K562 (cell line): Measurements from ENCODE around the gene FBXO9. TPM values are rescaled to one million over a fixed set of nuclear protein-coding genes. Genes with fewer than 3 reads are reported as not detected.

ENCODE experiments used
- ARHGAP35 ChIP-seq: fragments of 450-650 bp; IDR thresholded peaks from 2 replicates; pipeline ENCODE4 v1.6.1; 2018; ENCODE audit not compliant: partially characterized antibody
- ASH1L ChIP-seq: fragments of 450-650 bp; IDR thresholded peaks from 2 replicates; pipeline ENCODE4 v1.6.1; 2018; ENCODE audit warnings: borderline replicate concordance, mild to moderate bottlenecking, low read depth; ENCODE audit not compliant: partially characterized antibody
- ATF1 ChIP-seq, 2 experiments: fragments of 450-650 bp in 1 of 2; IDR thresholded peaks; 2 replicates each; pipeline ENCODE4 v1.6.1; 2016; ENCODE audit warnings: missing compliant biosample characterization in 1 of 2, missing genetic modification characterization in 1 of 2
- BCL6 ChIP-seq: fragments of 250-450 bp; sonication (Bioruptor Pico); IDR thresholded peaks from 2 replicates; pipeline ENCODE4 v1.4.0; 2020
- BDP1 ChIP-seq: IDR thresholded peaks from 3 replicates; pipeline ENCODE4 v1.6.1; 2011; ENCODE audit not compliant: insufficient read length, insufficient read depth
- CEBPG ChIP-seq, 3 experiments: fragments of 200-800 bp in 1 of 3; sonication (Bioruptor generic) in 1 of 3; sonication (generic) in 1 of 3; formaldehyde crosslinking in 1 of 3; IDR thresholded peaks in 2 of 3; conservative IDR thresholded peaks in 1 of 3; 2 replicates each; pipeline versions ENCODE4 v1.6.1 to v1.8.0; 2016 to 2022; ENCODE audit warnings: missing compliant biosample characterization in 2 of 3, missing genetic modification characterization in 2 of 3, mild to moderate bottlenecking in 1 of 3, missing genetic modification reagents in 1 of 3
- CTBP1 ChIP-seq: fragments of 450-650 bp; IDR thresholded peaks from 2 replicates; pipeline ENCODE4 v1.6.1; 2016; ENCODE audit warnings: borderline replicate concordance
- HDAC2 ChIP-seq: fragments of 450-650 bp; IDR thresholded peaks from 2 replicates; pipeline ENCODE4 v1.6.1; 2016; ENCODE audit warnings: mild to moderate bottlenecking
- LEF1 ChIP-seq: fragments of 450-650 bp; IDR thresholded peaks from 2 replicates; pipeline ENCODE4 v1.6.1; 2016; ENCODE audit warnings: mild to moderate bottlenecking
- MECOM ChIP-seq: fragments of 250-450 bp; sonication (Bioruptor Pico); IDR thresholded peaks from 2 replicates; pipeline ENCODE4 v1.8.0; 2022; ENCODE audit warnings: inconsistent platforms
- MEF2D ChIP-seq: conservative IDR thresholded peaks from 2 replicates; pipeline ENCODE4 v1.6.1; 2016; ENCODE audit warnings: low read depth, missing genetic modification characterization, missing compliant biosample characterization
- RAD51 ChIP-seq: fragments of 450-650 bp; IDR thresholded peaks from 2 replicates; pipeline ENCODE4 v1.7.1; 2016; ENCODE audit warnings: low read depth, mild to moderate bottlenecking, borderline replicate concordance
- RBM14 ChIP-seq: fragments of 200-400 bp; formaldehyde crosslinking; IDR thresholded peaks from 2 replicates; pipeline ENCODE4 v1.6.1; 2018; ENCODE audit warnings: low read depth, mild to moderate bottlenecking, low read length, moderate library complexity, borderline replicate concordance; ENCODE audit not compliant: insufficient read depth
- RCOR1 ChIP-seq, 2 experiments: IDR thresholded peaks; 2 replicates each; pipeline ENCODE4 v1.6.1; 2012; ENCODE audit warnings: low read depth in 2 of 2, low read length in 2 of 2, borderline replicate concordance in 1 of 2, improper control_type of control experiment in 1 of 2
- TBP ChIP-seq: optimal IDR thresholded peaks from 2 replicates; pipeline ENCODE3; 2011; ENCODE audit warnings: low read depth, low read length, improper control_type of control experiment
- TCF3 ChIP-seq: sonication (generic); formaldehyde crosslinking; IDR thresholded peaks from 2 replicates; pipeline ENCODE4 v1.4.0; 2020; ENCODE audit warnings: mild to moderate bottlenecking, missing genetic modification reagents
- TGIF2 ChIP-seq: sonication (generic); formaldehyde crosslinking; IDR thresholded peaks from 2 replicates; pipeline ENCODE4 v1.8.1; 2022; ENCODE audit warnings: mild to moderate bottlenecking, missing genetic modification reagents, moderate library complexity
- XRCC4 ChIP-seq: IDR thresholded peaks from one replicate; pipeline ENCODE4 v1.6.1; 2011; ENCODE audit not compliant: insufficient read depth, insufficient read length; ENCODE audit errors: extremely low read depth
- ZBTB7A ChIP-seq: IDR thresholded peaks from 2 replicates; pipeline ENCODE4 v1.6.1; 2011; ENCODE audit warnings: low read depth, mild to moderate bottlenecking, low read length, moderate library complexity, borderline replicate concordance; ENCODE audit not compliant: control insufficient read depth
- ZFP30 ChIP-seq: fragments of 250-450 bp; sonication (Bioruptor Pico); IDR thresholded peaks from 2 replicates; pipeline ENCODE4 v1.8.0; 2022; ENCODE audit warnings: moderate library complexity, mild to moderate bottlenecking, inconsistent platforms, borderline replicate concordance
- ZNF41 ChIP-seq: fragments of 250-450 bp; sonication (Bioruptor Pico); conservative IDR thresholded peaks from 2 replicates; pipeline ENCODE4 v1.4.0; 2020; ENCODE audit warnings: mild to moderate bottlenecking
- polyA plus RNA-seq, 8 experiments: library from polyadenylated mRNA; depleted of rRNA in 4 of 8; stranded (reverse) in 5 of 8; unstranded in 3 of 8; fragments of >200 nt; fragmentation: Nextera tagmentation in 2 of 8; fragmentation: Illumina TruSeq in 1 of 8; extraction: Ambion mirVana in 2 of 8; extraction: Trizol in 1 of 8; gene quantifications; 2 replicates each; pipeline versions ENCODE4 v1.2.1 to v1.2.3, GENCODE V29; 2011 to 2014; ENCODE audit warnings: inconsistent platforms in 1 of 8, missing spikeins in 1 of 8
- total RNA-seq, 7 experiments: library from RNA; depleted of rRNA in 6 of 7; stranded (reverse); fragments of >200 nt in 6 of 7; fragmentation: Illumina TruSeq in 2 of 7; extraction: Trizol in 2 of 7; gene quantifications; 2 replicates each; pipeline versions ENCODE4 v1.2.1 to v1.2.3, GENCODE V29; 2011 to 2021; ENCODE audit warnings: low replicate concordance in 1 of 7
- TF ChIP-seq, protein P1 (sequence below): sonication (generic); formaldehyde crosslinking; IDR thresholded peaks from 2 replicates; pipeline ENCODE4 v1.8.0; 2022; ENCODE audit warnings: mild to moderate bottlenecking, missing genetic modification reagents
- TF ChIP-seq, protein P2 (sequence below): fragments of 250-450 bp; sonication (Bioruptor Pico); IDR thresholded peaks from 2 replicates; pipeline ENCODE4 v1.4.0; 2020; ENCODE audit warnings: mild to moderate bottlenecking
- TF ChIP-seq, protein P3 (sequence below): fragments of 250-450 bp; sonication (Bioruptor Pico); IDR thresholded peaks from 2 replicates; pipeline ENCODE4 v1.4.0; 2020; ENCODE audit warnings: borderline replicate concordance

The FBXO9 gene
- total and polyA plus RNA-seq, 9 of the 15 experiments (the other 6 are each of a cell fraction or from before 2014, with no cell fraction given), result 10.1 to 85.3 (median 51.4) TPM

DNA sequence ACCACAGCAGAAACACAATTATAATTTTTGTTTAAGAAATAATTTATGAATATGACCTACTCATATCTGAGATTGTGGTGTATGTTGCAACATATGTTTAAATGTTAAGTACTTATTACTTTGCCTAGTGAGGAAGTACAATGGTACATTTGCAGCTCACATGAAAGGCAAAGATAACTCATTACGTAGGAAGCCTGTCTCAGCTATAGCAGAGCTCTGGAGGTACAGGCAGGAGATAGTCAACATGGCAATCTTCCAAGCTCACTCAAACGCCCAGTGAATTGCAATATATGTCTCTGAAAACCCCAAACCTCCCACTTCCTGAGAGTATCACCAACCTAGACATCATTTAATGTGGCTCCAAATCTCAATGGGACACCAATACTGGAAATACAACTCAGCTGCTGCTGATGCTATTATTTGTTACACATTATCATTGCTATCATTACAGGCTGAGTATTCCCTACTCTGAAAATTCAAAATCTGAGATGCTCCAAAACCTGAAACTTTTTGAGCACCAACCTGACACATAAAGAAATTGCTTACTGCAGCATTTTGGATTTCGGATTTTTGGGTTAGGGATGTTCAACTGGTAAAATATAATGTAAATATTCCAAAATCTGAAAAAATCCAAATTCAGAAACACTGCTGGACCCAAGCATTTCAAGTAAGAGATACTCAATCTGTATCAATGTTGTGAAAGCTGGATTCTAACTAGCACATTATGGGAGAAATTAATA lies 45.0 kb upstream of the FBXO9 start (continued):
- TF ChIP-seq CEBPG (CRISPR knock-in tag; IDR thresholded peaks at IDR 0.05), result no peak
- TF ChIP-seq CEBPG (tag; conservative IDR thresholded peaks at IDR 0.05 in 1 of 2, IDR thresholded peaks at IDR 0.05 in 1 of 2), result peak; percentile 91
- no peak for TF ChIP-seq RBM14
- TF ChIP-seq HDAC2, result peak; percentile 60; the same call in 1 of the 2 replicates
- TF ChIP-seq TCF3 (CRISPR knock-in tag), result peak; percentile 68
- no peak for TF ChIP-seq BDP1
- no peak for TF ChIP-seq RAD51
- TF ChIP-seq XRCC4, result no peak
- no peak for TF ChIP-seq ASH1L
- TF ChIP-seq ARHGAP35, result no peak
- TF ChIP-seq, protein P1, sequence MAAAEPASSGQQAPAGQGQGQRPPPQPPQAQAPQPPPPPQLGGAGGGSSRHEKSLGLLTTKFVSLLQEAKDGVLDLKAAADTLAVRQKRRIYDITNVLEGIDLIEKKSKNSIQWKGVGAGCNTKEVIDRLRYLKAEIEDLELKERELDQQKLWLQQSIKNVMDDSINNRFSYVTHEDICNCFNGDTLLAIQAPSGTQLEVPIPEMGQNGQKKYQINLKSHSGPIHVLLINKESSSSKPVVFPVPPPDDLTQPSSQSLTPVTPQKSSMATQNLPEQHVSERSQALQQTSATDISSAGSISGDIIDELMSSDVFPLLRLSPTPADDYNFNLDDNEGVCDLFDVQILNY (CRISPR knock-in tag), result no peak
- no peak for TF ChIP-seq ZFP30 (CRISPR knock-in tag)
- TF ChIP-seq TBP, result no peak
- TF ChIP-seq, protein P2, sequence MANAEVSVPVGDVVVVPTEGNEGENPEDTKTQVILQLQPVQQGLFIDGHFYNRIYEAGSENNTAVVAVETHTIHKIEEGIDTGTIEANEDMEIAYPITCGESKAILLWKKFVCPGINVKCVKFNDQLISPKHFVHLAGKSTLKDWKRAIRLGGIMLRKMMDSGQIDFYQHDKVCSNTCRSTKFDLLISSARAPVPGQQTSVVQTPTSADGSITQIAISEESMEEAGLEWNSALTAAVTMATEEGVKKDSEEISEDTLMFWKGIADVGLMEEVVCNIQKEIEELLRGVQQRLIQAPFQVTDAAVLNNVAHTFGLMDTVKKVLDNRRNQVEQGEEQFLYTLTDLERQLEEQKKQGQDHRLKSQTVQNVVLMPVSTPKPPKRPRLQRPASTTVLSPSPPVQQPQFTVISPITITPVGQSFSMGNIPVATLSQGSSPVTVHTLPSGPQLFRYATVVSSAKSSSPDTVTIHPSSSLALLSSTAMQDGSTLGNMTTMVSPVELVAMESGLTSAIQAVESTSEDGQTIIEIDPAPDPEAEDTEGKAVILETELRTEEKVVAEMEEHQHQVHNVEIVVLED (CRISPR knock-in tag), result no peak
- TF ChIP-seq TGIF2 (CRISPR knock-in tag), result no peak
- TF ChIP-seq ZNF41 (CRISPR knock-in tag), result no peak
- TF ChIP-seq BCL6 (CRISPR knock-in tag), result no peak
- TF ChIP-seq MEF2D (tag), result no peak
- no peak for TF ChIP-seq ZBTB7A
- no peak for TF ChIP-seq ATF1 (CRISPR knock-in tag; IDR thresholded peaks at IDR 0.05)
- TF ChIP-seq ATF1 (tag; IDR thresholded peaks at IDR 0.05), result peak; percentile 75
- peak in 1 of 2 experiments; percentile 45; a peak in 1 of 4 replicates for TF ChIP-seq RCOR1 (IDR thresholded peaks at IDR 0.05; ENCODE audit: borderline replicate concordance in 1 of 2, low read depth in 2 of 2, low read length in 2 of 2)
- TF ChIP-seq LEF1, result peak; percentile 58; the same call in 1 of the 2 replicates
- TF ChIP-seq MECOM, result no peak
- peak; percentile 60; the same call in 1 of the 2 replicates for TF ChIP-seq CTBP1
- TF ChIP-seq, protein P3, sequence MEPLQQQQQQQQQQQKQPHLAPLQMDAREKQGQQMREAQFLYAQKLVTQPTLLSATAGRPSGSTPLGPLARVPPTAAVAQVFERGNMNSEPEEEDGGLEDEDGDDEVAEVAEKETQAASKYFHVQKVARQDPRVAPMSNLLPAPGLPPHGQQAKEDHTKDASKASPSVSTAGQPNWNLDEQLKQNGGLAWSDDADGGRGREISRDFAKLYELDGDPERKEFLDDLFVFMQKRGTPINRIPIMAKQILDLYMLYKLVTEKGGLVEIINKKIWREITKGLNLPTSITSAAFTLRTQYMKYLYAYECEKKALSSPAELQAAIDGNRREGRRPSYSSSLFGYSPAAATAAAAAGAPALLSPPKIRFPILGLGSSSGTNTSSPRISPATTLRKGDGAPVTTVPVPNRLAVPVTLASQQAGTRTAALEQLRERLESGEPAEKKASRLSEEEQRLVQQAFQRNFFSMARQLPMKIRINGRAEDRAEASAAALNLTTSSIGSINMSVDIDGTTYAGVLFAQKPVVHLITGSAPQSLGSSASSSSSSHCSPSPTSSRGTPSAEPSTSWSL (CRISPR knock-in tag), result no peak
